ENCODE data around the gene FAT4.

GRCh38 chr4:125321709-125322365 is 7.1 kb downstream of the FAT4 start:
- no peak for TF ChIP-seq CTCF (IDR thresholded peaks at IDR 0.05)
- no peak for TF ChIP-seq POLR2A (IDR thresholded peaks at IDR 0.05)
